ENCODE data around the gene UBE4B.

The UBE4B gene

GRCh38 chr1:10050611-10051010 is 17.9 kb downstream of the UBE4B start:
- peaks cover 10% of the 10 kb centered on the region for H3K36me3 ChIP-seq (ENCODE audit: insufficient read depth, low read length)
- DNase-seq: no peak
- H3K27me3 ChIP-seq (ENCODE audit: insufficient read depth, low read length, poor library complexity): no peaks in the 10 kb centered on the region
- no peak overlapping the region for H3K4me2 ChIP-seq (ENCODE audit: insufficient read depth, low read length)
- TF ChIP-seq CTCF (IDR thresholded peaks at IDR 0.05; ENCODE audit: borderline replicate concordance, extremely low read depth, low read length, poor library complexity, severe bottlenecking) (no peak), EZH2 (IDR thresholded peaks at IDR 0.05; ENCODE audit: borderline replicate concordance, low read depth, low read length, severe bottlenecking) (no peak)
- no peaks in the 10 kb centered on the region for H3K4me1 ChIP-seq (ENCODE audit: insufficient read depth, low read length)
- no peak for ATAC-seq (ENCODE audit: insufficient read depth, low read depth)
- H3K9me3 ChIP-seq (ENCODE audit: insufficient read depth, low read length, severe bottlenecking): no peaks in the 10 kb centered on the region
- no peak overlapping the region for H3K9ac ChIP-seq (ENCODE audit: low read depth, low read length)
- no peak overlapping the region for H3K27ac ChIP-seq (ENCODE audit: low read length)
- no peak overlapping the region for H3K4me3 ChIP-seq (ENCODE audit: low read depth in 1 of 2, low read length in 2 of 2)
- H2AFZ ChIP-seq (ENCODE audit: low read depth, low read length): no peak overlapping the region
- peaks cover 84% of the 10 kb centered on the region for H3K79me2 ChIP-seq (ENCODE audit: insufficient read depth, low read length)
- H4K20me1 ChIP-seq (ENCODE audit: insufficient read depth, low read length): peaks cover 12% of the 10 kb centered on the region; the same call in 1 of the 2 replicates

- Histone ChIP-seq H3K27me3 (ENCODE audit: insufficient read depth, low read length, poor library complexity) (no peaks in the 10 kb centered on the region), H3K9ac (ENCODE audit: low read depth, low read length) (no peak overlapping the region), H3K36me3 (ENCODE audit: insufficient read depth, low read length) (peaks cover 10% of the 10 kb centered on the region), H2AFZ (ENCODE audit: low read depth, low read length) (no peak overlapping the region), H3K4me2 (ENCODE audit: insufficient read depth, low read length) (no peak overlapping the region), H3K4me1 (ENCODE audit: insufficient read depth, low read length) (no peaks in the 10 kb centered on the region), H3K79me2 (ENCODE audit: insufficient read depth, low read length) (peaks cover 81% of the 10 kb centered on the region), H3K4me3 (ENCODE audit: low read depth in 1 of 2, low read length in 2 of 2) (no peak overlapping the region), H4K20me1 (ENCODE audit: insufficient read depth, low read length) (peaks cover 11% of the 10 kb centered on the region; the same call in 1 of the 2 replicates), H3K9me3 (ENCODE audit: insufficient read depth, low read length, severe bottlenecking) (no peaks in the 10 kb centered on the region), H3K27ac (ENCODE audit: low read length) (no peak overlapping the region)
- no peak for ATAC-seq (ENCODE audit: insufficient read depth, low read depth)
- TF ChIP-seq CTCF (IDR thresholded peaks at IDR 0.05; ENCODE audit: borderline replicate concordance, extremely low read depth, low read length, poor library complexity, severe bottlenecking) (no peak), EZH2 (IDR thresholded peaks at IDR 0.05; ENCODE audit: borderline replicate concordance, low read depth, low read length, severe bottlenecking) (no peak)
- no peak for DNase-seq
Observed at GRCh38 chr1:10051656-10052055, 18.9 kb downstream of the UBE4B start.

- Histone ChIP-seq H3K4me3 (ENCODE audit: low read depth in 1 of 2, low read length in 2 of 2) (no peak overlapping the region), H3K27ac (ENCODE audit: low read length) (no peak overlapping the region), H4K20me1 (ENCODE audit: insufficient read depth, low read length) (peaks cover 11% of the 10 kb centered on the region; the same call in 1 of the 2 replicates), H3K4me2 (ENCODE audit: insufficient read depth, low read length) (no peak overlapping the region), H3K9ac (ENCODE audit: low read depth, low read length) (no peak overlapping the region), H2AFZ (ENCODE audit: low read depth, low read length) (no peak overlapping the region), H3K36me3 (ENCODE audit: insufficient read depth, low read length) (peaks cover 10% of the 10 kb centered on the region), H3K4me1 (ENCODE audit: insufficient read depth, low read length) (no peaks in the 10 kb centered on the region), H3K9me3 (ENCODE audit: insufficient read depth, low read length, severe bottlenecking) (no peaks in the 10 kb centered on the region), H3K27me3 (ENCODE audit: insufficient read depth, low read length, poor library complexity) (no peaks in the 10 kb centered on the region), H3K79me2 (ENCODE audit: insufficient read depth, low read length) (peaks cover 78% of the 10 kb centered on the region)
- TF ChIP-seq EZH2 (IDR thresholded peaks at IDR 0.05; ENCODE audit: borderline replicate concordance, low read depth, low read length, severe bottlenecking): no peak
- no peak for TF ChIP-seq CTCF (IDR thresholded peaks at IDR 0.05; ENCODE audit: borderline replicate concordance, extremely low read depth, low read length, poor library complexity, severe bottlenecking)
- ATAC-seq (ENCODE audit: insufficient read depth, low read depth) (no peak), DNase-seq (no peak)
Observed at GRCh38 chr1:10052347-10052746, 19.6 kb downstream of the UBE4B start.

GRCh38 chr1:10054465-10054864 is 21.7 kb downstream of the UBE4B start:
- Histone ChIP-seq H3K9me3 (ENCODE audit: insufficient read depth, low read length, severe bottlenecking) (no peaks in the 10 kb centered on the region), H3K4me1 (ENCODE audit: insufficient read depth, low read length) (no peaks in the 10 kb centered on the region), H4K20me1 (ENCODE audit: insufficient read depth, low read length) (peaks cover 20% of the 10 kb centered on the region), H3K4me3 (ENCODE audit: low read depth in 1 of 2, low read length in 2 of 2) (no peak overlapping the region), H3K36me3 (ENCODE audit: insufficient read depth, low read length) (peaks cover 16% of the 10 kb centered on the region; the same call in 1 of the 2 replicates), H3K9ac (ENCODE audit: low read depth, low read length) (no peak overlapping the region), H3K27ac (ENCODE audit: low read length) (no peak overlapping the region), H3K27me3 (ENCODE audit: insufficient read depth, low read length, poor library complexity) (no peaks in the 10 kb centered on the region), H2AFZ (ENCODE audit: low read depth, low read length) (no peak overlapping the region), H3K79me2 (ENCODE audit: insufficient read depth, low read length) (peaks cover 78% of the 10 kb centered on the region), H3K4me2 (ENCODE audit: insufficient read depth, low read length) (no peak overlapping the region)
- no peak for DNase-seq
- no peak for TF ChIP-seq CTCF (IDR thresholded peaks at IDR 0.05; ENCODE audit: borderline replicate concordance, extremely low read depth, low read length, poor library complexity, severe bottlenecking)
- no peak for TF ChIP-seq EZH2 (IDR thresholded peaks at IDR 0.05; ENCODE audit: borderline replicate concordance, low read depth, low read length, severe bottlenecking)
- ATAC-seq (ENCODE audit: insufficient read depth, low read depth): no peak

Measured in DND-41 (cell line).